GM13976 (cell line): ENCODE results near the gene TSPAN4.

Source experiments
- DNase-seq: peaks from one replicate; pipeline ENCODE4 v3.0.0; 2012; ENCODE audit warnings: low spot score
- CTCF ChIP-seq: IDR thresholded peaks from 2 replicates; pipeline ENCODE4 v1.5.1; 2012; ENCODE audit warnings: borderline replicate concordance, mild to moderate bottlenecking; ENCODE audit not compliant: insufficient read depth; ENCODE audit errors: extremely low read depth, missing control alignments, control extremely low read depth
- in situ Hi-C: fragments of 300-500 bp; cut with MboI; formaldehyde crosslinking; loops from one replicate; pipeline ENCODE4 v1.12.0; 2022; ENCODE audit warnings: low sequenced_read_pairs, mixed read lengths, inconsistent platforms; ENCODE audit not compliant: unreplicated experiment

The TSPAN4 gene

DNA sequence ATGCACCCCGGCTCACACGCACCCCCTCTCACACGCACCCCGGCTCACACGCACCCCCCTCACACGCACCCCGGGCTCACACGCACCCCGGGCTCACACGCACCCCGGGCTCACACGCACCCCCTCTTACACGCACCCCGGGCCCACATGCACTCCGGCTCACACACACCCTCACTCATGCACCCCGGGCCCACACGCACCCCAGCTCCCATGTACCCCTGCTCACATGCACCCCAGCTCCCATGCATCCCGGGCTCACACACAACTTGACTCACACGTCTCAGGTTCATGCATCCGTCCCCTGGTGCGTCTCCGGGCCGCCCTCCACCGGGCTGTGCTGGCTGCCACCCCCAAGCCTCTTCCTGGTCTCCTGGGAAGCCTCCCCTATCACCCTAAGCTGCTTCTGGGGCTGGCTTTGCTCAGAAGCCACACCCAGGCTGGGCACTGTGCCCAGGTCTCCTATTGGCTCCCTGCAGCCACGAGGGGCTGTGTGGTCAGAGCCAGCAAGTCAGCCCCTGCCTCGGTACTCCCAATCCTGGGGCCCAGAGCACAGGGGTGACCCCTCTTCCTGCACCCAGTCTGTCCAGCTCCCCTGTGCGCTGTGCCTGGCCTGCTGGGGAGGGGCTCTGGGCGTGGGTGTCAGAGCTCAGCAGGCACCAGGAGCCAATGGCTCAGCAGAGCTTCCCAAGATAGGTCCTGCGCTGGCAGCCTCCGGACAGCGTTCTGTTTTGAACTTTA is 16.9 kb downstream of the TSPAN4 start:
- in situ Hi-C loops, result no loop called here
- no peak for DNase-seq
- TF ChIP-seq CTCF, result no peak

DNA sequence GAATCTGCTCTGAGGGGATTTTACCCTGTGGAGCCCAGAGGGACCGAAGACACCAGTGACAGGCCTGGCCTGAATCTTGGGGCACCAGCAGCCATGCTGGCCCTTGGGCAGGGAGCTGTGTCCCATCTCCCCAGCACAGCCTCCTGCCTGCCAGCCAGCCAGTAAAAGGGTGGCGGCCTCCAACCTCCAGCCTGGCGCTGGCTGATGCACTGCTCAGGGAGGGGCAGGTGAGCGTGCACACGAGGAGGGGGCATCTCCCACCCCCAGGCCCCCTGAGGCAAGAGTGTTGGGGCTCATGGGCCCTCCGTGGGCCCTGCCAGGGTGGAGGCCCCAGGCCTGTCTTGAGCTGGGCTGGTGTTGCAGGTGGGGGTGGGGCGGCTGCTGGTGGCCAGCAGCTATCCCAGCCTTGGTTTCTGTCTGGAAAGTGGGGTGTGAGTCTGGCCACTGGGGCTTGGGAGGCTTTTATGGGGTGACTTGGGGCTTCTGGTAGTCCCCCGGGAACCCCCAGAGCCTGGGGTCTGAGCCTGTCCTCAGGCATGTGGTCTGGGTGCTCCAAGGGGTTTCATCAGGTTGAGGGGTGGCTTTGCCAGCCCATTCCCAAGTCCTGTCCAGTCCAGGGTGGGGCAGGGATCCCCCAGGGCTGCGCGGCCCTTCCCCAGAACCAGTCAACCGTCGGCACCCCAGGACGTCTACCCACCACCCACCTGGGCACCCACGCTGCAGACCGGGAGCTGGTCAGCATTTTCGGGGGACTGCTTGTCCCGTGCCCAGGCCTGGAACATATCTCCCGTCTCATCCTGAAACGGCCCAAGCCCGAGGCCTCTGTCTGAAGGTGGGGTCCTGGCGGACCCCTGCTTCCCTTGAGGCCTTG is 17.8 kb downstream of the TSPAN4 start:
- in situ Hi-C loops, result no loop called here
- DNase-seq, result no peak
- no peak for TF ChIP-seq CTCF

GRCh38 chr11:861105-861479 is 18.4 kb downstream of the TSPAN4 start:
- TF ChIP-seq CTCF, result no peak
- in situ Hi-C loops, result no loop called here
- no peak for DNase-seq

DNA sequence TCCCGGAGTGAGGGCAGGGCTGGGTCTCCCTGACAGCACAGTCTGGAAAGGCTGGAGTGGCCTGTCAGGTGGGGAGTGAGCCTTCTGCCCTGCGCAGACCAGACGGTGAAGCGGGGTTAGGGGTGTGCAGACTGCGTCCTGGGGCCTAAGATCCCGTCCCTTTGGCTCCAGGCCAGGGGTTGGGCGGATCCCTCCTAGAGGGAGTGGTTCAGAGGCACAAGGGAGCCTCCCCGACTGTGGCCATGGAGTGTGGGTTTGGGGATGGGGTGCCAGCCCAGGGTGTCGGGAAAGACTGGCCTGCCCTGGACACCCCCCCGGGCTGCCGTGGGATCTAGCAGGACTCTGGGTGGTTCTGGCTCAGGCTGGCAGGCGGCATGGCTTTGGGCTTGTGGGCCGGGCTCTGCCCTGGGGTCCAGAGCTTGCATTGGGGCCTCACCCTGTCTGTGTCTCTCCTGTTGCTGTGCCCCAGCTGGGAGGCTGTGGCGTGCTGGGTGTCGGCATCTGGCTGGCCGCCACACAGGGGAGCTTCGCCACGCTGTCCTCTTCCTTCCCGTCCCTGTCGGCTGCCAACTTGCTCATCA is 19.5 kb downstream of the TSPAN4 start:
- in situ Hi-C loops, result no loop called here
- no peak for TF ChIP-seq CTCF
- no peak for DNase-seq

DNA sequence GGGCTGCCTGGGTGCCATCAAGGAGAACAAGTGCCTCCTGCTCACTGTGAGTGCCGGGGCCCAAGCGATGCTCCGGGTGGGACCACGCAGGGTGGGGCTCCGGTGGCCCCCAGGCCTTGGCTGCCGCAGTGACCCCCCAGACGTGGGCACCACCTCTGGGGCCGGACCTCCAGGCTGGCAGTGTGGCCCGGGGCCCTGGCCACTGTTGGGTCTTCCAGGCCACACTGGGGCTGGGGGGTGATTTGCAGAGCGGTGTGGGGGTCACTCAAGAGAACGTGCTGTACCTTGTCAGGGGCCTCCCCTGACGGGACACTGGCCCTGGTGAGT is 20.0 kb downstream of the TSPAN4 start:
- DNase-seq, result no peak
- TF ChIP-seq CTCF, result no peak
- in situ Hi-C loops, result no loop called here

- no peak for TF ChIP-seq CTCF
- in situ Hi-C loops, result no loop called here
- no peak for DNase-seq
Measured at GRCh38 chr11:863023-863909, 20.6 kb downstream of the TSPAN4 start.
